Activated CD4-positive, alpha-beta T cell treated with anti-CD3 and anti-CD28 coated beads, Interleukin-2, amount 10 ng/mL, durations not matched to agents 7 days and 5 days (primary cell): ENCODE data around the gene WWOX. TPM values are rescaled to one million over a fixed set of nuclear protein-coding genes. Genes with fewer than 3 reads are reported as not detected.

Source experiments
- CTCF ChIA-PET: fragments of 350-600 bp; sonication (Branson Sonifier 250); formaldehyde crosslinking; loops from one replicate; lab custom pipeline; 2021; ENCODE audit warnings: antibody characterized with exemption; lab: Charles Lee
- POLR2A ChIA-PET: fragments of 350-600 bp; sonication (Branson Sonifier 250); formaldehyde crosslinking; loops from one replicate; lab custom pipeline; 2021; ENCODE audit warnings: antibody characterized with exemption; lab: Charles Lee
- DNase-seq: peaks from one replicate; pipeline ENCODE4 v3.0.0-alpha.2; 2020
- H3K27ac Mint-ChIP-seq: one replicate; pipeline ENCODE4 v1.8.0; 2021; ENCODE audit warnings: mild to moderate bottlenecking, moderate library complexity, mixed read lengths
- H3K27me3 Mint-ChIP-seq: one replicate; pipeline ENCODE4 v1.8.0; 2021; ENCODE audit warnings: mixed read lengths
- H3K36me3 Mint-ChIP-seq: one replicate; pipeline ENCODE4 v1.8.0; 2021; ENCODE audit warnings: low read depth, mixed read lengths
- H3K4me1 Mint-ChIP-seq: one replicate; pipeline ENCODE4 v1.8.0; 2021; ENCODE audit warnings: mixed read lengths
- H3K4me3 Mint-ChIP-seq: one replicate; pipeline ENCODE4 v1.8.0; 2021; ENCODE audit warnings: mild to moderate bottlenecking, moderate library complexity, mixed read lengths
- H3K9me3 Mint-ChIP-seq: one replicate; pipeline ENCODE4 v1.8.0; 2021; ENCODE audit warnings: mixed read lengths
- total RNA-seq, 2 experiments: library from RNA; stranded (reverse); gene quantifications; one replicate each; pipeline ENCODE4 v1.2.3, GENCODE V29; 2021

The WWOX gene
- total RNA-seq, 2 experiments from 2014 or later, result 22.2 to 28.9 TPM

- Mint-ChIP-seq H3K36me3 (no peaks in the 10 kb centered on the region), H3K27me3 (no peaks in the 10 kb centered on the region), H3K27ac (no peak overlapping the region), H3K4me3 (no peak overlapping the region), H3K4me1 (no peaks in the 10 kb centered on the region), H3K9me3 (no peaks in the 10 kb centered on the region)
- ChIA-PET CTCF (interaction anchor here (0.6 kb wide), 1 partner anchor 14 kb away, joined by 4 read pairs; no protein-coding TSS in a partner anchor), POLR2A (no interaction called here)
- no peak for DNase-seq
Measured at GRCh38 chr16:78577630-78578029, 478.2 kb downstream of the WWOX start.

GRCh38 chr16:78579020-78579419, 479.6 kb downstream of the WWOX start:
- ChIA-PET CTCF (no interaction called here), POLR2A (no interaction called here)
- H3K27ac Mint-ChIP-seq, result no peak overlapping the region
- DNase-seq, result no peak
- no peaks in the 10 kb centered on the region for H3K4me1 Mint-ChIP-seq
- no peaks in the 10 kb centered on the region for H3K27me3 Mint-ChIP-seq
- no peaks in the 10 kb centered on the region for H3K36me3 Mint-ChIP-seq
- H3K9me3 Mint-ChIP-seq, result no peaks in the 10 kb centered on the region
- no peak overlapping the region for H3K4me3 Mint-ChIP-seq

- no peaks in the 10 kb centered on the region for H3K4me1 Mint-ChIP-seq
- H3K9me3 Mint-ChIP-seq, result peaks cover 3% of the 10 kb centered on the region
- no peak for DNase-seq
- no peaks in the 10 kb centered on the region for H3K36me3 Mint-ChIP-seq
- POLR2A ChIA-PET, result no interaction called here
- CTCF ChIA-PET, result no interaction called here
- H3K4me3 Mint-ChIP-seq, result no peak overlapping the region
- no peak overlapping the region for H3K27ac Mint-ChIP-seq
- H3K27me3 Mint-ChIP-seq, result no peaks in the 10 kb centered on the region
Measured at GRCh38 chr16:78583441-78583840, 484.0 kb downstream of the WWOX start.

GRCh38 chr16:78584213-78584860, 484.9 kb downstream of the WWOX start:
- no peak overlapping the region for H3K27ac Mint-ChIP-seq
- H3K4me3 Mint-ChIP-seq, result no peak overlapping the region
- no peaks in the 10 kb centered on the region for H3K36me3 Mint-ChIP-seq
- CTCF ChIA-PET, result no interaction called here
- peaks cover 3% of the 10 kb centered on the region for H3K9me3 Mint-ChIP-seq
- no peaks in the 10 kb centered on the region for H3K4me1 Mint-ChIP-seq
- no peak for DNase-seq
- no peaks in the 10 kb centered on the region for H3K27me3 Mint-ChIP-seq
- POLR2A ChIA-PET, result no interaction called here

- no peaks in the 10 kb centered on the region for H3K4me1 Mint-ChIP-seq
- DNase-seq, result no peak
- no peak overlapping the region for H3K4me3 Mint-ChIP-seq
- H3K27ac Mint-ChIP-seq, result no peak overlapping the region
- CTCF ChIA-PET, result no interaction called here
- POLR2A ChIA-PET, result interaction anchor here (0.6 kb wide), 1 partner anchor 866 kb away, joined by 3 read pairs; no protein-coding TSS in a partner anchor
- H3K9me3 Mint-ChIP-seq, result peaks cover 3% of the 10 kb centered on the region
- H3K36me3 Mint-ChIP-seq, result no peaks in the 10 kb centered on the region
- no peaks in the 10 kb centered on the region for H3K27me3 Mint-ChIP-seq
Measured at GRCh38 chr16:78584991-78585390, 485.5 kb downstream of the WWOX start.

GRCh38 chr16:78589331-78589730, 489.9 kb downstream of the WWOX start:
- Mint-ChIP-seq H3K27ac (no peak overlapping the region), H3K36me3 (no peaks in the 10 kb centered on the region), H3K4me3 (no peak overlapping the region), H3K4me1 (no peaks in the 10 kb centered on the region), H3K9me3 (peaks cover 5% of the 10 kb centered on the region), H3K27me3 (no peaks in the 10 kb centered on the region)
- ChIA-PET CTCF (no interaction called here), POLR2A (no interaction called here)
- no peak for DNase-seq

GRCh38 chr16:78591682-78592103, 492.2 kb downstream of the WWOX start:
- Mint-ChIP-seq H3K27me3 (no peaks in the 10 kb centered on the region), H3K4me1 (no peaks in the 10 kb centered on the region)
- CTCF ChIA-PET, result no interaction called here

GRCh38 chr16:78592111-78592510, 492.7 kb downstream of the WWOX start:
- CTCF ChIA-PET, result no interaction called here

More at GRCh38 chr16:78591682-78592103, 492.2 kb downstream of the WWOX start:
- Mint-ChIP-seq H3K9me3 (peaks cover 2% of the 10 kb centered on the region), H3K4me3 (no peak overlapping the region), H3K27ac (no peak overlapping the region), H3K36me3 (no peaks in the 10 kb centered on the region)
- POLR2A ChIA-PET, result no interaction called here
- DNase-seq, result no peak

GRCh38 chr16:78593352-78593751, 493.9 kb downstream of the WWOX start:
- ChIA-PET POLR2A (no interaction called here), CTCF (no interaction called here)
- Mint-ChIP-seq H3K4me1 (no peaks in the 10 kb centered on the region), H3K9me3 (peaks cover 2% of the 10 kb centered on the region), H3K27ac (no peak overlapping the region), H3K27me3 (no peaks in the 10 kb centered on the region), H3K36me3 (no peaks in the 10 kb centered on the region), H3K4me3 (no peak overlapping the region)
- no peak for DNase-seq

More at GRCh38 chr16:78592111-78592510, 492.7 kb downstream of the WWOX start:
- DNase-seq, result no peak
- H3K4me1 Mint-ChIP-seq, result no peaks in the 10 kb centered on the region
- H3K36me3 Mint-ChIP-seq, result no peaks in the 10 kb centered on the region
- no peaks in the 10 kb centered on the region for H3K27me3 Mint-ChIP-seq
- H3K27ac Mint-ChIP-seq, result no peak overlapping the region
- peaks cover 2% of the 10 kb centered on the region for H3K9me3 Mint-ChIP-seq
- POLR2A ChIA-PET, result no interaction called here
- no peak overlapping the region for H3K4me3 Mint-ChIP-seq

- CTCF ChIA-PET, result no interaction called here
- no peaks in the 10 kb centered on the region for H3K36me3 Mint-ChIP-seq
- H3K9me3 Mint-ChIP-seq, result peaks cover 2% of the 10 kb centered on the region
- no peak overlapping the region for H3K27ac Mint-ChIP-seq
- POLR2A ChIA-PET, result no interaction called here
- no peaks in the 10 kb centered on the region for H3K4me1 Mint-ChIP-seq
- H3K4me3 Mint-ChIP-seq, result no peak overlapping the region
- DNase-seq, result no peak
- H3K27me3 Mint-ChIP-seq, result no peaks in the 10 kb centered on the region
Measured at GRCh38 chr16:78594191-78594590, 494.7 kb downstream of the WWOX start.

- no peaks in the 10 kb centered on the region for H3K27me3 Mint-ChIP-seq
- ChIA-PET CTCF (no interaction called here), POLR2A (no interaction called here)
- DNase-seq, result no peak
- no peaks in the 10 kb centered on the region for H3K36me3 Mint-ChIP-seq
- H3K4me3 Mint-ChIP-seq, result no peak overlapping the region
- H3K4me1 Mint-ChIP-seq, result no peaks in the 10 kb centered on the region
- no peak overlapping the region for H3K27ac Mint-ChIP-seq
- H3K9me3 Mint-ChIP-seq, result no peaks in the 10 kb centered on the region
Measured at GRCh38 chr16:78596348-78596995, 497.0 kb downstream of the WWOX start.

GRCh38 chr16:78596996-78597422, 497.6 kb downstream of the WWOX start:
- H3K4me3 Mint-ChIP-seq, result no peak overlapping the region

GRCh38 chr16:78597809-78598570, 498.5 kb downstream of the WWOX start:
- no peaks in the 10 kb centered on the region for H3K36me3 Mint-ChIP-seq
- POLR2A ChIA-PET, result no interaction called here
- DNase-seq, result no peak
- CTCF ChIA-PET, result no interaction called here
- no peaks in the 10 kb centered on the region for H3K9me3 Mint-ChIP-seq
- no peaks in the 10 kb centered on the region for H3K4me1 Mint-ChIP-seq
- no peak overlapping the region for H3K4me3 Mint-ChIP-seq
- no peaks in the 10 kb centered on the region for H3K27me3 Mint-ChIP-seq
- H3K27ac Mint-ChIP-seq, result no peak overlapping the region

More at GRCh38 chr16:78596996-78597422, 497.6 kb downstream of the WWOX start:
- Mint-ChIP-seq H3K4me1 (no peaks in the 10 kb centered on the region), H3K27ac (no peak overlapping the region), H3K36me3 (no peaks in the 10 kb centered on the region), H3K9me3 (no peaks in the 10 kb centered on the region), H3K27me3 (no peaks in the 10 kb centered on the region)
- ChIA-PET CTCF (no interaction called here), POLR2A (no interaction called here)
- no peak for DNase-seq
